HG03460 (cell line): Measurements from ENCODE around the gene PCBP1.
"Not testable (repeated sequence)": the region's sequence is repeated elsewhere in the genome, so short reads cannot be mapped to it uniquely, and the experiment has no call there.

Experiments
- ATAC-seq: cut with Tn5 transposase; IDR thresholded peaks from one replicate; pipeline ENCODE4 v1.9.1; 2021; ENCODE audit not compliant: unreplicated experiment

PCBP1 gene

GRCh38 chr2:70086838-70087701 is at the start of gene PCBP1:
TSS of gene PCBP1 (plus strand) at chr2:70087477. CDS start at chr2:70087744, 267 bp downstream.
- ATAC-seq = peak; percentile 32

GRCh38 chr2:70039366-70039765 is 47.9 kb upstream of the PCBP1 start:
- no peak for ATAC-seq

DNA sequence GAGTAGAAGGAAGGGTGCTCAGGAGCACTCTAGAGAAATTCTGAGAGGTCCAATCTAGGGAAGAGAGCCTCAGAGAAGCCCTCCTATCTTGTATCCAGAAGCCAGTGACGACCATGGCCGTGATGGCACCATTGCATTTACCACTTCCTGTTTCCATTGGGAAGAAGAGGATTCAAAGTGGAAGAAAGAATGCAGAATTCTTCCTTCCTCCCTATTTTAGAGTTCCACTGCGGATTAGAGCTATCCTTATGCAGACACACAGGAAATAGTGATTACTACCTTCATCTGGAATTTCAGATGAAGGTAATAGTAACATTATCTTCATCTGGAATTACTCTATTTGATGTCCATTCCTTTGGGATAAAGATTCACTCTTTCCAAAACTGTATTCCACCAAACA is 45.6 kb upstream of the PCBP1 start:
- ATAC-seq = no peak

DNA sequence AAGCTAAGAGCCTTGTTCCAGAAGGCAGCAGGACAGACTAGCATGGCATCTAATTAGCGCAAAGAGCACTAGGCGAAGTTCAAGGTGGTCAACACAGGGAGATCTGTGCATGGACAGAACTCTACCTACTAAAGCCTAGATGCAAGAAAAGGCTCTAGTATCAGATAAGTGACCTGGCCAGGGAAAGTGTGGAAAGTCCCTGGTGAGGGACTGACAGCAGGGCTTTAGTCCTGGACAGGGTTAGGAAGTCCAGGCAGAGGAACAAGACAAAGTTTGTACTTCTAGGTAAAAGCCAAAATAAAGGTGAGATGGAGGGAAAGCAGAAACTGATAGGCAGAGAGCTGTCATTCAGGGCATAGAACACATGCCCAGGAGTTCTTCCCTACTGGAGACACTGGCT is 45.0 kb upstream of the PCBP1 start:
- ATAC-seq = no peak

DNA sequence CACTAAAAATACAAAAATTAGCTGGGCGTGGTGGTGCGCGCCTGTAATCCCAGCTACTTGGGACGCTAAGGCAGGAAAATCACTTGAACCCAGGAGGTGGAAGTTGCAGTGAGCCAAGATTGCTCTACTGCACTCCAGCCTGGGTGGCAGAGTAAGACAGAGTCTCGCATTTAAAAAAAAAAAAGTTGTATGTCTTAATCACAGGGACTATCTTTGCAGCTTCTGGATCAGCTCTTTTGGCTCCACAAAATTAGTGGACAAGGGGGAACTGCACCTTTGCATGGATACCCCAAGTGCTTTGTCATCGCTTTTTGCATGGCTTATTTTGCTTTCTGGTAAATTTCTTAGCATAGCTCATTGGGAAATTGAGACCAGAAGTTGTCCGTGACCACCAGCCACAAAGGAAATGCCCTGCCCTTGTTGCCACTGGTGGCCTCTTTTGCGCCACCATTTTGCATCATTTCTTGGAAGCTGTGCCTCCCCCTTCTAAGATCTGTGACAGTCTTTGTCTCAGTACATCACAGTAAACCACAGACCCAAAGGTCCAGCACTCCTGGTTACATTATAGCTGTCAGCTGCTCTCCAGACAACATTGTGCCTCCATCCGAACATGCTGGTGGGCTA is 43.9 kb upstream of the PCBP1 start:
- ATAC-seq = no peak

GRCh38 chr2:70044290-70045040 is 42.8 kb upstream of the PCBP1 start:
- no peak for ATAC-seq

DNA sequence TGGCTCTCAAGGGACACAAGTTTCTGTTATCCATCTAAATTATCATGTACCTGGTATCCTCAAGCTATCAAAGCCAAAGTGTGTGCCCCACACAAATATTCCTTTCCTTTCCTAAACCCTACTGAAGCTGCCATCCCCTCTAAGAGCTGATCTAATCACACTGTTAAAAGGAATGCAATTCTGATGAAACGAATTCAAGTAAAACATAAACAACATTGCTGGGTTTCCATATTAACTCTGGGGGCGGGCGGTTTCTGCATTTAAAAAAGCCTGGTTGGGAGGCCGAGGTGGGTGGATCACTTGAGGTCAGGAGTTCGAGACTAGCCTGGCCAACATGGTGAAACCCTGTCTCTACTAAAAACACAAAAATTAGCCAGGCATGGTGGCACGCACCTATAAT is 41.9 kb upstream of the PCBP1 start:
- ATAC-seq = no peak

DNA sequence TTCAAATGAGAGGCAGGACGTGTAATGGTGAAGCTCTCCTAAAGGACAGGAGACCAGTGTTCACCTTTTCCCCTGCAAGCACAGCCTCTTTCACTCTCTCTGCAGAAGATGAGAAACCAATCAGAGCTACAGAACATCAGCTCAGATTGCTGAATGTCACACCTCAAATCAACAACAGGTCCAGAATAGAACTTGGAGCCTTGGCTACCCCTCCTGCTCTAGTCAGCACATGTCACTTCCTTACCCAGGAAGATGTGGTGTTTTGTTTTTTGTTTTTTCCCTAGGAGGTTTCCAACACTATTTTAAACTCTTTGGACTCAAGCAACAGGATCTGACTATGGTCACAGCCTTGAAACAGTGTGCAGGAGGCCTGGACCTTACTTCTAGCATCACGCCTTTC is 41.3 kb upstream of the PCBP1 start:
- no peak for ATAC-seq

DNA sequence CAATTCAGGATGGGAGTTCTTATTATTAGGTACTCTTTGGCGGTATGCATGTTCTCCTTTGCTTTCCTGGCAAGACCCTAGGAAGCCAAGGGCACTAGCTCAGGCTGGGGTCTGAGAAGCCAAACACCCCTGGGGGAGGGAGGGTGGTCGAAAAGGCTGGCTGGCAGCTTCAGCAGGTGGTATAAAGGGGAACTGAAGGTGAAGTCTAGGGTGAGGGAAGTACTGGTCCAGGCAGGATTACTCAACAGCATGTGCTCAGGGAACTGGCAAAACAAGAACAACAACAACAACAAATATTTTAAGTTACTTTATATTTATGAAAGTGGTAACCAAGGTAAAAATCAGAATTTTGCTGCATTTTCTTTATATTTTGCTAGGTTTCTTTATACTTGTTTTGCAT is 40.7 kb upstream of the PCBP1 start:
- no peak for ATAC-seq

- ATAC-seq = no peak
Measured at GRCh38 chr2:70047451-70047850, 39.8 kb upstream of the PCBP1 start.

- no peak for ATAC-seq
Measured at GRCh38 chr2:70049255-70049654, 38.0 kb upstream of the PCBP1 start.

GRCh38 chr2:70050631-70051425 is 36.4 kb upstream of the PCBP1 start:
- no peak for ATAC-seq

DNA sequence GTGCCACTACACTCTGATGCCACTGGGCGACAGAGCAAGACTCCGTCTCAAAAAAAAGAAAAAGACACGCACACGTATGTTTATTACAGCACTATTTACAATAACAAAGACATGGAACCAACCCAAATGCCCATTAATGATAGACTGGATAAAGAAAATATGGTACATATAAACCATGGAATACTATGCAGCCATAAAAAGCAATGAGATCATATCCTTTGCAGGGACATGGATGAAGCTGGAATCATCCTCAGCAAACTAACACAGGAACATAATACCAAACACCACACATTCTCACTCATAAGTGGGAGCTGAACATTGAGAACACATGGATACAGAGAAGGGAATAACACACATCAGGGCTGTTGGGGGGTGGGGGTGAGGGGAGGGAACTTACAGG is 32.0 kb upstream of the PCBP1 start:
- ATAC-seq = not testable (repeated sequence)

DNA sequence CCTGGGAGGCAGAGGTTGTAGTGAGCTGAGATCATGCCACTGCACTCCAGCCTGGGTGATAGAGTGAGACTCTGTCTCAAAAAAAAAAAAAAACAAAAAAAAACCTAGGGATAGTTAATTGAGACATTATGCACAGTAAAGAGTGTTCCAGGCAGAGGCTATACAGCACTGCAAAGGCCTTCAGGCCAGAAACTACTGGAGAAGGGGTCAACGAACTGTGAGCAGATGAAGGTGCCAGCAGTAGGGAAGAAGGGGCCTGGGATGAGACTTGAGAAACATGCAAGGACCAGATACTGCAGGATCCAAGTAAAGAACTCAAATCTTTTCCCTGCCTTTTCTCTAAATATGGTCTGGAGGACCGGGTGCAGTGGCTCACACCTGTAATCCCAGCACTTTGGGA is 26.0 kb upstream of the PCBP1 start:
- no peak for ATAC-seq

DNA sequence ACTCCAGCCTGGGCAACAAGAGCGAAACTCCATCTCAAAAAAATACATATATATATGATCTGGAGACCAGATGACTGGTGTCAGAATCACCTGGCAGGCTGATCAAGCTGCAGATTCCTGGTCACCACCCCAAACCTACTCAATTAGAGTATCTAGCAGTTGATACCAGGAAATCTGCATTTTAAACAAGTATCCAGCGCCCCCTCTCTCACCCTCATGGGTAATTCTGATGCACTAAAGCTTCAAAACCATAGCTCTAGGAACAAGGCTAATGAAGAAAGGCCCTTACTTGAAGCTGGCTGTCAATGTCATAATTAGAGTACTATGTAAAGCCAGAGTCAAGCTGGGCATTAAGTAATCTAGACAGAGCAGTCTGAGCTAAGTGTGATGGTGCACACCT is 25.0 kb upstream of the PCBP1 start:
- no peak for ATAC-seq

GRCh38 chr2:70068119-70068518 is 19.2 kb upstream of the PCBP1 start:
- no peak for ATAC-seq

DNA sequence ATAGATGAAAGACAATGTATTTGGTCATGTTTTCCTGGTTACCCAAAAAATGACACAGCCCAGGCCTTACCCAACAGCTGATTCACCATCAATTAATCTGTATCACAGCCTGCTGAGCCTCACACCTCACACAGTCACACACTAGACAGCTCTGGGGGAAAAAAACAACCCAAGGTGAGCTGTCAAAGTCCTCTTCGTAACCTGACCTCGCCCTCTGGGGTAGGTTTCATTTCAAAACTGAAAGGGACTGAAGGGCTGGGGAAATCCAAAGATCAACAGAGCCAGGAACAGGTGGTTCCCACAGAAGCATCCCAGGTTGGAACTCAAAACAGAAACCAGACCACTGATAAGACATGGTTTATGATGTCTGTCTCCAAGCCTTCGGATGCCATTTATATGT is 18.2 kb upstream of the PCBP1 start:
- peak; percentile 77 for ATAC-seq

DNA sequence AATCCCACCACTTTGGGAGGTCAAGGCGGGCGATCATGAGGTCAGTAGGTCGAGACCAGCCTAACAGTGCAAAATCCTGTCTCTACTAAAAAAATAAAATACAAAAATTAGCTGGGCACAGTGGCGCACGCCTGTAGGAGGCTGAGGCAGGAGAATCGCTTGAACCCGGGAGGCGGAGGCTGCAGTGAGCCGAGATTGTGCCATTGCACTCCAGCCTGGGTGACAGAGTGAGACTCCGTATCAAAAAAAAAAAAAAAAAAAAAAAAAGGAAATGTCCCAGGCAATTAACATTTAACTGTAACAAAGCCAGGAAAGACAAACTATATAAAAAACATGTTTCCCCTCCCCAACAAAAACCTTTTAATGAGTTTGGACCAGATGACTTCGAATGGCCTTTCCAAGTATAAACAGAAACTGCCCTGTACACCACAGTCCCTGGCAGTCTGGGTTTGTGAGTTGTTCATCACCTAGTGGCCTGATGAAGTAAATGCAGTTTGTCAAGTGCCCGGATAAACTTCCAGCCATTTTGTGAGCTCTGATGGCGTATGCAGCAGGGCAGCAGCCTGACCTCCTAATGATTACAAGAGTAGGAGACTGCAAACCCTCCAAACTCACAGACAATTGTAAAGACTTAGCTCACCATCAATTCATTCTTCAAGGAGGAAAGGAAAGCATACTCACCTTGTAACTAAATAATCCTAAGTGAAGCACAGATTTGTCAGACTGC is 16.6 kb upstream of the PCBP1 start:
- ATAC-seq = peak; percentile 60

DNA sequence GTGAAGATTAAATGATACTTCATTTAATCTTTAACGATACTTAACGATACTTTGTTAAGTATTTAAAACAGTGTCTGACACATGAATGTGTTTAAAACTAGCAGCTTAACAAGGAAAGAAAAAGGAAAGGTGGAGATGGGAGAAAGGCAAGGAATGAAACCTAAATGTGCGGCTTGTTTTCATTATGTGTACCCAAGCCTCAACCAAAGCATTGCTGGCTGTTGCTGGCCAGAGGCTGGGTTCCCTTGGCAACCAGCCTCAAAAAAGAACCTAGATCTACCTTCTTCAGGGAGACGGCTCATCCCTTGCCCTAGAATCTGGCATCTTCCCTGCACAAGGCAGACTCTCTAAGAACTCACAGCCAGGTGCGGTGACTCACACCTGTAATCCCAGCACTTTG is 13.8 kb upstream of the PCBP1 start:
- ATAC-seq = no peak

GRCh38 chr2:70078384-70078783 is 8.9 kb upstream of the PCBP1 start:
- no peak for ATAC-seq
